WTC11 (cell line): ENCODE measurements around the gene SLC30A9. TPM values are rescaled to one million over a fixed set of nuclear protein-coding genes. Genes with fewer than 3 reads are reported as not detected.

Experiments
- ATAC-seq: fragments of 200-7000 bp; cut with Tn5 transposase; 2 replicates; pipeline ENCODE4 v1.10.0; 2021; ENCODE audit warnings: mild to moderate bottlenecking, moderate library complexity
- CTCF ChIA-PET: fragments of 300-600 bp; sonication (Branson Sonifier 250); formaldehyde crosslinking; loops from one replicate; lab custom pipeline; 2021; ENCODE audit warnings: antibody characterized with exemption; lab: Charles Lee
- POLR2A ChIA-PET: fragments of 350-600 bp; sonication (Branson Sonifier 250); formaldehyde crosslinking; loops from one replicate; lab custom pipeline; 2021; ENCODE audit warnings: antibody characterized with exemption; lab: Charles Lee
- DNase-seq: peaks from one replicate; pipeline ENCODE4 v3.0.0; 2021; ENCODE audit warnings: low spot score
- H3K27ac Mint-ChIP-seq: 2 replicates; pipeline ENCODE4 v1.8.0; 2021; ENCODE audit warnings: mixed read lengths
- H3K27me3 Mint-ChIP-seq: 2 replicates; pipeline ENCODE4 v1.8.0; 2021; ENCODE audit warnings: low read depth, mild to moderate bottlenecking, moderate library complexity, mixed read lengths
- H3K36me3 Mint-ChIP-seq: 2 replicates; pipeline ENCODE4 v1.8.0; 2021; ENCODE audit warnings: mixed read lengths
- H3K4me1 Mint-ChIP-seq: 2 replicates; pipeline ENCODE4 v1.8.0; 2022; ENCODE audit warnings: mixed read lengths
- H3K4me3 Mint-ChIP-seq: 2 replicates; pipeline ENCODE4 v1.8.0; 2021; ENCODE audit warnings: mild to moderate bottlenecking, moderate library complexity, mixed read lengths
- H3K9me3 Mint-ChIP-seq: 2 replicates; pipeline ENCODE4 v1.8.0; 2021; ENCODE audit warnings: mixed read lengths
- ETV6 ChIP-seq: sonication (generic); formaldehyde crosslinking; IDR thresholded peaks from 2 replicates; pipeline ENCODE4 v1.8.1; 2022; ENCODE audit warnings: mild to moderate bottlenecking, missing genetic modification reagents
- JUN ChIP-seq: sonication (generic); formaldehyde crosslinking; IDR thresholded peaks from 2 replicates; pipeline ENCODE4 v1.8.0; 2023; ENCODE audit warnings: mild to moderate bottlenecking, missing genetic modification reagents
- RELA ChIP-seq: sonication (generic); formaldehyde crosslinking; IDR thresholded peaks from 2 replicates; pipeline ENCODE4 v1.8.1; 2022; ENCODE audit warnings: missing genetic modification reagents, mild to moderate bottlenecking, borderline replicate concordance
- ZNF138 ChIP-seq: sonication (generic); formaldehyde crosslinking; conservative IDR thresholded peaks from 2 replicates; pipeline ENCODE4 v1.8.1; 2022; ENCODE audit warnings: mild to moderate bottlenecking, moderate library complexity, missing genetic modification reagents
- total RNA-seq: library from RNA; stranded (reverse); gene quantifications from 3 replicates; pipeline ENCODE4 v1.2.3, GENCODE V29; 2021
- TF ChIP-seq, protein P1 (sequence below): fragments of 250-450 bp; sonication (Bioruptor Pico); IDR thresholded peaks from 2 replicates; pipeline ENCODE4 v1.9.0; 2021; ENCODE audit warnings: moderate library complexity, mild to moderate bottlenecking, inconsistent platforms, borderline replicate concordance
- TF ChIP-seq, protein P2 (sequence below): sonication (generic); formaldehyde crosslinking; IDR thresholded peaks from 2 replicates; pipeline ENCODE4 v1.8.1; 2023; ENCODE audit warnings: mild to moderate bottlenecking, missing genetic modification reagents, moderate library complexity
- TF ChIP-seq, protein P3 (sequence below): sonication (generic); formaldehyde crosslinking; IDR thresholded peaks from 2 replicates; pipeline ENCODE4 v1.8.1; 2022; ENCODE audit warnings: low read depth, mild to moderate bottlenecking, moderate library complexity, missing genetic modification reagents, borderline replicate concordance

SLC30A9 gene
- total RNA-seq, 1 experiment from 2014 or later, result 70.1 TPM

GRCh38 chr4:42136371-42136770 lies 146.0 kb downstream of the SLC30A9 start:
- Mint-ChIP-seq H3K4me3 (no peak overlapping the region), H3K36me3 (peaks cover 42% of the 10 kb centered on the region), H3K27ac (peak overlapping the region; percentile 77), H3K4me1 (peaks cover 42% of the 10 kb centered on the region), H3K9me3 (no peaks in the 10 kb centered on the region; the same call in 1 of the 2 replicates), H3K27me3 (no peaks in the 10 kb centered on the region)
- ATAC-seq, result peak; percentile 55; the same call in 1 of the 2 replicates
- TF ChIP-seq, protein P1, sequence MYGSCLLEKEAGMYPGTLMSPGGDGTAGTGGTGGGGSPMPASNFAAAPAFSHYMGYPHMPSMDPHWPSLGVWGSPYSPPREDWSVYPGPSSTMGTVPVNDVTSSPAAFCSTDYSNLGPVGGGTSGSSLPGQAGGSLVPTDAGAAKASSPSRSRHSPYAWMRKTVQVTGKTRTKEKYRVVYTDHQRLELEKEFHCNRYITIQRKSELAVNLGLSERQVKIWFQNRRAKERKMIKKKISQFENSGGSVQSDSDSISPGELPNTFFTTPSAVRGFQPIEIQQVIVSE (CRISPR knock-in tag), result no peak
- TF ChIP-seq RELA (CRISPR knock-in tag) (no peak), ETV6 (no peak), JUN (no peak), ZNF138 (CRISPR knock-in tag) (no peak)
- TF ChIP-seq, protein P2, sequence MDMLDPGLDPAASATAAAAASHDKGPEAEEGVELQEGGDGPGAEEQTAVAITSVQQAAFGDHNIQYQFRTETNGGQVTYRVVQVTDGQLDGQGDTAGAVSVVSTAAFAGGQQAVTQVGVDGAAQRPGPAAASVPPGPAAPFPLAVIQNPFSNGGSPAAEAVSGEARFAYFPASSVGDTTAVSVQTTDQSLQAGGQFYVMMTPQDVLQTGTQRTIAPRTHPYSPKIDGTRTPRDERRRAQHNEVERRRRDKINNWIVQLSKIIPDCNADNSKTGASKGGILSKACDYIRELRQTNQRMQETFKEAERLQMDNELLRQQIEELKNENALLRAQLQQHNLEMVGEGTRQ (CRISPR knock-in tag), result no peak
- TF ChIP-seq, protein P3, sequence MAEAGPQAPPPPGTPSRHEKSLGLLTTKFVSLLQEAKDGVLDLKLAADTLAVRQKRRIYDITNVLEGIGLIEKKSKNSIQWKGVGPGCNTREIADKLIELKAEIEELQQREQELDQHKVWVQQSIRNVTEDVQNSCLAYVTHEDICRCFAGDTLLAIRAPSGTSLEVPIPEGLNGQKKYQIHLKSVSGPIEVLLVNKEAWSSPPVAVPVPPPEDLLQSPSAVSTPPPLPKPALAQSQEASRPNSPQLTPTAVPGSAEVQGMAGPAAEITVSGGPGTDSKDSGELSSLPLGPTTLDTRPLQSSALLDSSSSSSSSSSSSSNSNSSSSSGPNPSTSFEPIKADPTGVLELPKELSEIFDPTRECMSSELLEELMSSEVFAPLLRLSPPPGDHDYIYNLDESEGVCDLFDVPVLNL (CRISPR knock-in tag), result no peak
- CTCF ChIA-PET, result no interaction called here
- DNase-seq, result no peak
- POLR2A ChIA-PET, result no interaction called here

Other genes with a start within 250 kb of the SLC30A9 start
- gene PHOX2B, start 241.8 kb upstream of the SLC30A9 start, total RNA-seq, result not detected in 3 replicates
- 80.8 to 82.4 TPM (median 81.4 TPM) in 3 replicates for gene TMEM33, start 55.1 kb upstream of the SLC30A9 start, total RNA-seq
- gene DCAF4L1, start 8.8 kb upstream of the SLC30A9 start, total RNA-seq, result 0.09 to 0.31 TPM (median 0.14 TPM) in 3 replicates
- 40.0 to 43.4 TPM (median 43.0 TPM) in 3 replicates for gene BEND4, start 162.1 kb downstream of the SLC30A9 start, total RNA-seq